HCT116 (cell line): ENCODE results near the gene TDRD7. TPM values are rescaled to one million over a fixed set of nuclear protein-coding genes. Genes with fewer than 3 reads are reported as not detected.

Source experiments
- ATAC-seq: fragments of 200-7000 bp; cut with Tn5 transposase; 2 replicates; pipeline ENCODE4 v1.9.1; 2020; ENCODE audit warnings: mild to moderate bottlenecking, moderate library complexity
- BruUV-seq: library from RNA; stranded (reverse); fragments of 400-500 nt; replicated peaks from 2 replicates; lab custom pipeline; 2021; lab: Mats Ljungman, UMichigan
- CTCF ChIA-PET: fragments of 300-600 bp; sonication (Branson Sonifier 250); formaldehyde crosslinking; loops from one replicate; lab custom pipeline; 2021; ENCODE audit warnings: antibody characterized with exemption; lab: Charles Lee
- POLR2A ChIA-PET: fragments of 300-600, 350-600 bp; sonication (Branson Sonifier 250); formaldehyde crosslinking; loops from one replicate; lab custom pipeline; 2021; ENCODE audit warnings: antibody characterized with exemption; lab: Charles Lee
- RAD21 ChIA-PET, 2 experiments: fragments of 300-600 bp; sonication (Branson Sonifier 250); formaldehyde crosslinking; loops; one replicate each; lab custom pipeline; 2023; ENCODE audit warnings: low total read pairs in 2 of 2; ENCODE audit not compliant: uncharacterized antibody in 2 of 2, unreplicated experiment in 2 of 2, low non-redundant PET in 1 of 2; lab: Charles Lee
- DNase-seq: peaks from one replicate; pipeline ENCODE4 v3.0.0-alpha.2; 2010; ENCODE audit warnings: low read depth, low spot score
- H2AFZ ChIP-seq: fragments of 200-600 bp; shearing (Covaris generic), sonication (generic); 2 replicates; pipeline ENCODE4 v1.6.1; 2017; ENCODE audit warnings: low read depth, mixed run types, mixed read lengths, antibody characterized with exemption, low read length; ENCODE audit not compliant: poor library complexity, severe bottlenecking
- H3K27ac ChIP-seq: 2 replicates; pipeline ENCODE4 v1.5.1; 2012; ENCODE audit warnings: low read depth, low read length
- H3K27me3 ChIP-seq: fragments of 200-600 bp; sonication (generic); 2 replicates; pipeline ENCODE4 v1.6.1; 2016; ENCODE audit warnings: mixed run types, low read length, mixed read lengths; ENCODE audit not compliant: insufficient read depth
- H3K36me3 ChIP-seq, 2 experiments: fragments of 200-500 bp in 1 of 2; fragments of 200-600 bp in 1 of 2; sonication (Bioruptor generic) in 1 of 2; sonication (generic) in 1 of 2; 2 replicates each; pipeline versions ENCODE4 v1.5.1 to v1.6.1; 2014 to 2016; ENCODE audit warnings: low read length in 2 of 2, inconsistent platforms in 1 of 2, mixed read lengths in 1 of 2, mixed run types in 1 of 2; ENCODE audit not compliant: insufficient read depth in 2 of 2, control insufficient read depth in 1 of 2
- H3K4me1 ChIP-seq, 2 experiments: fragments of 200-600 bp in 1 of 2; sonication (generic) in 1 of 2; 2 replicates each; pipeline versions ENCODE4 v1.5.1 to v1.6.1; 2012 to 2017; ENCODE audit warnings: low read length in 2 of 2, inconsistent platforms in 1 of 2, mild to moderate bottlenecking in 1 of 2, mixed read lengths in 1 of 2, mixed run types in 1 of 2, moderate library complexity in 1 of 2; ENCODE audit not compliant: insufficient read depth in 2 of 2, control insufficient read depth in 1 of 2
- H3K4me2 ChIP-seq: fragments of 200-600 bp; sonication (generic); 2 replicates; pipeline ENCODE4 v1.6.1; 2017; ENCODE audit warnings: mixed run types, low read length, mixed read lengths
- H3K4me3 ChIP-seq, 2 experiments: fragments of 200-600 bp in 1 of 2; sonication (generic) in 1 of 2; replicated peaks in 1 of 2; 2 replicates each; pipeline ENCODE4 v1.5.1; 2011 to 2016; ENCODE audit warnings: low read length in 2 of 2, control low read depth in 1 of 2, low read depth in 1 of 2, mild to moderate bottlenecking in 1 of 2, mixed read lengths in 1 of 2, mixed run types in 1 of 2
- H3K79me2 ChIP-seq: fragments of 200-600 bp; sonication (generic); 2 replicates; pipeline ENCODE4 v1.6.1; 2017; ENCODE audit warnings: mild to moderate bottlenecking, mixed run types, low read length, moderate library complexity, mixed read lengths; ENCODE audit not compliant: insufficient read depth
- H3K9ac ChIP-seq: fragments of 200-600 bp; sonication (generic); 2 replicates; pipeline ENCODE4 v1.6.1; 2016; ENCODE audit warnings: low read length, mixed read lengths
- H3K9me2 ChIP-seq: fragments of 200-600 bp; sonication (generic), shearing (Covaris generic); 2 replicates; pipeline ENCODE4 v1.6.1; 2017; ENCODE audit warnings: mixed run types, mild to moderate bottlenecking, moderate library complexity; ENCODE audit not compliant: insufficient read depth
- H3K9me3 ChIP-seq, 2 experiments: fragments of 200-500 bp in 1 of 2; fragments of 200-600 bp in 1 of 2; sonication (Bioruptor generic) in 1 of 2; sonication (generic) in 1 of 2; 2 replicates each; pipeline ENCODE4 v1.6.1; 2014 to 2017; ENCODE audit warnings: low read length in 2 of 2, mixed read lengths in 2 of 2, inconsistent platforms in 1 of 2, low read depth in 1 of 2, mild to moderate bottlenecking in 1 of 2, mixed run types in 1 of 2, moderate library complexity in 1 of 2; ENCODE audit not compliant: control insufficient read depth in 1 of 2, insufficient read depth in 1 of 2
- H4K20me1 ChIP-seq: fragments of 200-600 bp; sonication (generic), shearing (Covaris generic); 2 replicates; pipeline ENCODE4 v1.6.1; 2017; ENCODE audit warnings: mixed run types, mild to moderate bottlenecking, moderate library complexity; ENCODE audit not compliant: insufficient read depth
- CEBPB ChIP-seq: IDR thresholded peaks from 2 replicates; pipeline ENCODE4 v1.6.1; 2012; ENCODE audit warnings: low read depth
- EZH2phosphoT487 ChIP-seq: fragments of 200-600 bp; IDR thresholded peaks from 2 replicates; pipeline ENCODE4 v1.6.1; 2018; ENCODE audit warnings: antibody characterized with exemption, borderline replicate concordance
- FOSL1 ChIP-seq: IDR thresholded peaks from 2 replicates; pipeline ENCODE4 v1.6.1; 2012; ENCODE audit warnings: low read depth
- MAX ChIP-seq: IDR thresholded peaks from 2 replicates; pipeline ENCODE4 v1.6.1; 2012
- RAD21 ChIP-seq: IDR thresholded peaks from 2 replicates; pipeline ENCODE4 v1.6.1; 2012; ENCODE audit warnings: low read depth, mild to moderate bottlenecking
- SIN3A ChIP-seq: IDR thresholded peaks from 2 replicates; pipeline ENCODE4 v1.6.1; 2012; ENCODE audit warnings: low read depth
- SP1 ChIP-seq: IDR thresholded peaks from 2 replicates; pipeline ENCODE4 v1.6.1; 2012; ENCODE audit warnings: low read depth
- SRF ChIP-seq: IDR thresholded peaks from 2 replicates; pipeline ENCODE4 v1.6.1; 2012; ENCODE audit warnings: low read depth
- TCF7L2 ChIP-seq: IDR thresholded peaks from 2 replicates; pipeline ENCODE4 v1.7.0; 2011; ENCODE audit warnings: borderline replicate concordance, inconsistent platforms; ENCODE audit not compliant: insufficient read depth, insufficient read length; ENCODE audit errors: extremely low read depth
- YY1 ChIP-seq: IDR thresholded peaks from 2 replicates; pipeline ENCODE4 v1.6.1; 2011; ENCODE audit warnings: low read length, low read depth, moderate library complexity, mild to moderate bottlenecking; ENCODE audit not compliant: insufficient replicate concordance; ENCODE audit errors: extremely low read depth
- ZFX ChIP-seq: fragments of 450-650 bp; IDR thresholded peaks from 2 replicates; pipeline ENCODE4 v1.6.1; 2017
- intact Hi-C: fragments of 100-400 bp; cut with micrococcal nuclease; formaldehyde crosslinking; loops from 2 replicates; pipeline ENCODE4 v1.10.0; 2022
- total RNA-seq: library from RNA; stranded (reverse); gene quantifications from one replicate; pipeline ENCODE4 v1.2.1, GENCODE V29; 2021; ENCODE audit not compliant: unreplicated experiment
- TF ChIP-seq, protein P1 (sequence below), 3 experiments: fragments of 200-600 bp in 1 of 3; sonication (generic) in 1 of 3; IDR thresholded peaks in 2 of 3; conservative IDR thresholded peaks in 1 of 3; 2 replicates each; pipeline ENCODE4 v1.5.1; 2012 to 2017; ENCODE audit warnings: low read depth in 2 of 3, low read length in 2 of 3, antibody characterized with exemption in 1 of 3, borderline replicate concordance in 1 of 3, control low read depth in 1 of 3, mild to moderate bottlenecking in 1 of 3, mixed read lengths in 1 of 3, mixed run types in 1 of 3, moderate library complexity in 1 of 3; ENCODE audit not compliant: insufficient read depth in 1 of 3
- TF ChIP-seq, protein P2 (sequence below): IDR thresholded peaks from 2 replicates; pipeline ENCODE4 v1.6.1; 2012; ENCODE audit warnings: low read depth

Gene TDRD7
- total RNA-seq, 1 experiment from 2014 or later = 8.0 TPM

DNA sequence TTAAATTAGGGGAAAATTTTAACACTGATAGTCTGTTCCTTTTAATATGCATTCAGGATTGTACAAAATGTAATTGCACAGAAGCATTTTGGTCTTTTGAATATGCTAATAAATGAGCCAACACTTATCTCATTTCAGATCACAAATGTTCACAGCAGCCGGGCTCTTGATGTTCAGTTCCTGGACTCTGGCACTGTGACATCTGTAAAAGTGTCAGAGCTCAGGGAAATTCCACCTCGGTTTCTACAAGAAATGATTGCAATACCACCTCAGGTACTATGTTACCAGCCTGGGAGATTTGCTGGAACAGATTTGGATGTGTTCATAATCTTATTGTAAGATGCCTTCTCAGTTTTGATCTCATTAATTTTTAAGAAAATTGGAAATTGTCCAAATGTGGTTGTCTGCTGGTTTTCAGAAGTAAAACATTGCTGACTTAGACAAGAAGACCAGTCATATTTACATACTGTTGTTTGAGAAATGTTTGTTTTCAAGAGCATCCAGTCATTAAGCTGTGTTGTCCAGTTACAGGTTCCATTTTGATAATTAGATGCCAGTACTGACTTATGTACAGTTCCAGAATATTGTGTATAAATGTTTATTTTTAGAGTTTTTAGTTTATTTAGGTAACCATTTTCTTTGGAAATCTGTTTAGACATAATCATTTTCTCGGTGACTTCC, 66.5 kb downstream of the TDRD7 start (continued):
- TF ChIP-seq, protein P1, sequence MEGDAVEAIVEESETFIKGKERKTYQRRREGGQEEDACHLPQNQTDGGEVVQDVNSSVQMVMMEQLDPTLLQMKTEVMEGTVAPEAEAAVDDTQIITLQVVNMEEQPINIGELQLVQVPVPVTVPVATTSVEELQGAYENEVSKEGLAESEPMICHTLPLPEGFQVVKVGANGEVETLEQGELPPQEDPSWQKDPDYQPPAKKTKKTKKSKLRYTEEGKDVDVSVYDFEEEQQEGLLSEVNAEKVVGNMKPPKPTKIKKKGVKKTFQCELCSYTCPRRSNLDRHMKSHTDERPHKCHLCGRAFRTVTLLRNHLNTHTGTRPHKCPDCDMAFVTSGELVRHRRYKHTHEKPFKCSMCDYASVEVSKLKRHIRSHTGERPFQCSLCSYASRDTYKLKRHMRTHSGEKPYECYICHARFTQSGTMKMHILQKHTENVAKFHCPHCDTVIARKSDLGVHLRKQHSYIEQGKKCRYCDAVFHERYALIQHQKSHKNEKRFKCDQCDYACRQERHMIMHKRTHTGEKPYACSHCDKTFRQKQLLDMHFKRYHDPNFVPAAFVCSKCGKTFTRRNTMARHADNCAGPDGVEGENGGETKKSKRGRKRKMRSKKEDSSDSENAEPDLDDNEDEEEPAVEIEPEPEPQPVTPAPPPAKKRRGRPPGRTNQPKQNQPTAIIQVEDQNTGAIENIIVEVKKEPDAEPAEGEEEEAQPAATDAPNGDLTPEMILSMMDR (IDR thresholded peaks at IDR 0.05 in 2 of 3, conservative IDR thresholded peaks at IDR 0.05 in 1 of 3; ENCODE audit: borderline replicate concordance in 1 of 3, insufficient read depth in 1 of 3, low read depth in 2 of 3, low read length in 2 of 3) = no peak
- TF ChIP-seq ZFX (no peak), TCF7L2 (no peak), SRF (no peak)

DNA sequence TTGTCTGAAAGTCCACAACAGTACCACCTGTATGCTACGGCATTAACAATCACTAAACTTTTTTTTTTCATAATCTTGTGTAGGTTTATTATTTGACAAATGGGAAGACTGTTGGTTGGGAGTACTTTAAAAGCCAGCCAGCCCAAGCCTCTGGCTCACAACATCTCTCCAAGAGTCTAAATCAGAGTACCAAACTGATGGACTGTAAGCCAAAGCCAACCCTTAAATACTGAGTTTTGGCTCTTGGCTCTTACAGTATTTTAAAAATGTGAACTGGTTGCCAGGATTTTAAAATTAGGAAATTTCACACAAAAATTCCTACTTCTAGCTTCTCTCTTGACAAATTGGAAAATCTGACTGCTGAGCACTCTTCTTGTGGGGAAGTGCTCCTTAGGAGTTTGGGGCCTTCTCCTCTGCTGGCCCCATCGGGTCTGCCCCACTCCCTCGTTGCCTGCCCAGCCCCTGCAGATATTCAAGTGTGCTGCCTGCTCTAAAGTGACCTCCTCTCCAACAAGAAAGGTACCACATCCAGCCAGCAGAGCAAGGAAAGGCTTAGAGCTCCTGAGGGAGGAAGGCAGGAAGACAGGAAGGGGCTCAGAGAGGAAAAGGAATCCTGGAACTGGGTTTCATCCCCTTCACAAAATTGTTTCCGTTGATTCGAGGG, 67.7 kb downstream of the TDRD7 start:
- H3K9me2 ChIP-seq = no peaks in the 10 kb centered on the region
- H3K4me1 ChIP-seq = no peaks in the 10 kb centered on the region
- H3K36me3 ChIP-seq = peaks cover 2 to 4% of the 10 kb centered on the region in 2 experiments; a peak in 1 of 4 replicates
- no TSS peak for BruUV-seq
- no peaks in the 10 kb centered on the region for H4K20me1 ChIP-seq
- H3K79me2 ChIP-seq = no peaks in the 10 kb centered on the region
- H3K4me3 ChIP-seq = no peak overlapping the region
- ChIA-PET POLR2A (no interaction called here), RAD21 (no interaction called here), CTCF (interaction anchor here (1.9 kb wide), 1 partner anchor 119 kb away, joined by 6 read pairs; no protein-coding TSS in a partner anchor)
- no peak overlapping the region for H2AFZ ChIP-seq
- no peaks in the 10 kb centered on the region for H3K9me3 ChIP-seq
- DNase-seq (no peak), ATAC-seq (no peak)
- H3K27ac ChIP-seq = no peak overlapping the region
- intact Hi-C loops = no loop called here
- no peak overlapping the region for H3K9ac ChIP-seq
- no peak overlapping the region for H3K4me2 ChIP-seq
- no peaks in the 10 kb centered on the region for H3K27me3 ChIP-seq
- TF ChIP-seq CEBPB = no peak
- TF ChIP-seq, protein P2, sequence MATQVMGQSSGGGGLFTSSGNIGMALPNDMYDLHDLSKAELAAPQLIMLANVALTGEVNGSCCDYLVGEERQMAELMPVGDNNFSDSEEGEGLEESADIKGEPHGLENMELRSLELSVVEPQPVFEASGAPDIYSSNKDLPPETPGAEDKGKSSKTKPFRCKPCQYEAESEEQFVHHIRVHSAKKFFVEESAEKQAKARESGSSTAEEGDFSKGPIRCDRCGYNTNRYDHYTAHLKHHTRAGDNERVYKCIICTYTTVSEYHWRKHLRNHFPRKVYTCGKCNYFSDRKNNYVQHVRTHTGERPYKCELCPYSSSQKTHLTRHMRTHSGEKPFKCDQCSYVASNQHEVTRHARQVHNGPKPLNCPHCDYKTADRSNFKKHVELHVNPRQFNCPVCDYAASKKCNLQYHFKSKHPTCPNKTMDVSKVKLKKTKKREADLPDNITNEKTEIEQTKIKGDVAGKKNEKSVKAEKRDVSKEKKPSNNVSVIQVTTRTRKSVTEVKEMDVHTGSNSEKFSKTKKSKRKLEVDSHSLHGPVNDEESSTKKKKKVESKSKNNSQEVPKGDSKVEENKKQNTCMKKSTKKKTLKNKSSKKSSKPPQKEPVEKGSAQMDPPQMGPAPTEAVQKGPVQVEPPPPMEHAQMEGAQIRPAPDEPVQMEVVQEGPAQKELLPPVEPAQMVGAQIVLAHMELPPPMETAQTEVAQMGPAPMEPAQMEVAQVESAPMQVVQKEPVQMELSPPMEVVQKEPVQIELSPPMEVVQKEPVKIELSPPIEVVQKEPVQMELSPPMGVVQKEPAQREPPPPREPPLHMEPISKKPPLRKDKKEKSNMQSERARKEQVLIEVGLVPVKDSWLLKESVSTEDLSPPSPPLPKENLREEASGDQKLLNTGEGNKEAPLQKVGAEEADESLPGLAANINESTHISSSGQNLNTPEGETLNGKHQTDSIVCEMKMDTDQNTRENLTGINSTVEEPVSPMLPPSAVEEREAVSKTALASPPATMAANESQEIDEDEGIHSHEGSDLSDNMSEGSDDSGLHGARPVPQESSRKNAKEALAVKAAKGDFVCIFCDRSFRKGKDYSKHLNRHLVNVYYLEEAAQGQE = no peak
- TF ChIP-seq MAX = no peak
- TF ChIP-seq FOSL1 = no peak
- no peak for TF ChIP-seq EZH2phosphoT487
- TF ChIP-seq SP1 = no peak
- no peak for TF ChIP-seq TCF7L2
- no peak for TF ChIP-seq YY1
- no peak for TF ChIP-seq SIN3A
- TF ChIP-seq RAD21 = no peak
- TF ChIP-seq, protein P1 (IDR thresholded peaks at IDR 0.05 in 2 of 3, conservative IDR thresholded peaks at IDR 0.05 in 1 of 3; ENCODE audit: borderline replicate concordance in 1 of 3, insufficient read depth in 1 of 3, low read depth in 2 of 3, low read length in 2 of 3) = no peak
